ENCODE results near the gene UBXN2A. TPM values are rescaled to one million over a fixed set of nuclear protein-coding genes. Genes with fewer than 3 reads are reported as not detected.
A peak's percentile ranks its signal among the peaks of the same experiment; 100 is the strongest.

Gene UBXN2A
- total and polyA plus RNA-seq, 2 experiments from 2014 or later: 14.7 to 19.3 TPM

DNA sequence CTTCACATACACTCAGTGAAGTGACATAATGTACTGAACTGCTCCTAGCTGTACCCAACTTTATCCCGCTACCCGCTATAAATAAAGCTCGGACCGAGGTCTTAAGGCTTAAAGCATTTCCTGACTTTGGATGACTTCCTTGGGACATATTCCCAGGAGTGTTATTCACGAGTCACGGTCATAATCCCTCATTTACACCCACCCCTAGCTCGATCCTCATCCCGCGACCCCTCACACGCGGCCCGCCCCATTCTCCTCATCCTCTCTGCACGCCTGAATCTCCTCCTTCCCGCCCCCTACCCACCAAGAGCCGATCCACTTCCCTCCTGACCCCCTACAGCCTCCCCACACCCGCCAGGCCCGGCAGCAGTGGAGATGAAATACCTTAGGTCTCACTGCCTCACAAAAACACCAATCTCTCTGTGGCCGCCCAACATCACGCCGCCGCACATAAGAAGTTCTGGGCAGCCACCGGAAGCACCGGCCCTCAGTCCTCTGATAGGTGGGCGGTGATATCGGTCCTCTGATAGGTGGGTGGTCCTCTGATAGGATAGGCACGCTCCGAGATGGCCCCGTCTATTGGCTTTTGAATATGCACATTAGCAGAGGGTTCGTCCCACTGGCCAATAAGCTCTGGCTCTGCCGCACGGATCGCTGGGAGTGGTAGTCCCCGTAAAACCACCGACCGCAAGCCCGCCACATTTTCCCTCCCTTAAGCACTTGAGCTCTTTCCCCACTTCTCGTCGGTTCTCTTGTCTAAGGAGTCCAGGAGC is 106.9 kb downstream of the UBXN2A start, which contains the start of gene WDCP:
TSS of gene WDCP (minus strand) at position 462 of the 773 bp plus-strand sequence. CDS start 7,897 bp downstream, outside the sequence.
- Histone ChIP-seq H3K9me3 (ENCODE audit: low read depth) (no peaks in the 10 kb centered on the region), H3K27me3 (no peaks in the 10 kb centered on the region), H3K36me3 (no peaks in the 10 kb centered on the region), H3K27ac (peak within 1 kb of the TSS; percentile 85), H3K4me3 (peak within 1 kb of the TSS; percentile 63), H3K4me1 (ENCODE audit: low read depth) (peaks cover 5% of the 10 kb centered on the region)
- TF ChIP-seq, protein P1, sequence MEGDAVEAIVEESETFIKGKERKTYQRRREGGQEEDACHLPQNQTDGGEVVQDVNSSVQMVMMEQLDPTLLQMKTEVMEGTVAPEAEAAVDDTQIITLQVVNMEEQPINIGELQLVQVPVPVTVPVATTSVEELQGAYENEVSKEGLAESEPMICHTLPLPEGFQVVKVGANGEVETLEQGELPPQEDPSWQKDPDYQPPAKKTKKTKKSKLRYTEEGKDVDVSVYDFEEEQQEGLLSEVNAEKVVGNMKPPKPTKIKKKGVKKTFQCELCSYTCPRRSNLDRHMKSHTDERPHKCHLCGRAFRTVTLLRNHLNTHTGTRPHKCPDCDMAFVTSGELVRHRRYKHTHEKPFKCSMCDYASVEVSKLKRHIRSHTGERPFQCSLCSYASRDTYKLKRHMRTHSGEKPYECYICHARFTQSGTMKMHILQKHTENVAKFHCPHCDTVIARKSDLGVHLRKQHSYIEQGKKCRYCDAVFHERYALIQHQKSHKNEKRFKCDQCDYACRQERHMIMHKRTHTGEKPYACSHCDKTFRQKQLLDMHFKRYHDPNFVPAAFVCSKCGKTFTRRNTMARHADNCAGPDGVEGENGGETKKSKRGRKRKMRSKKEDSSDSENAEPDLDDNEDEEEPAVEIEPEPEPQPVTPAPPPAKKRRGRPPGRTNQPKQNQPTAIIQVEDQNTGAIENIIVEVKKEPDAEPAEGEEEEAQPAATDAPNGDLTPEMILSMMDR (IDR thresholded peaks at IDR 0.05; ENCODE audit: low read depth, low read length): no peak
- peak; percentile 99 for DNase-seq (ENCODE audit: low read depth in 1 of 2, low spot score in 1 of 2)

GRCh38 chr2:24047703-24048033 is 107.4 kb downstream of the UBXN2A start:
- Histone ChIP-seq H3K27me3 (no peaks in the 10 kb centered on the region), H3K27ac (no peak overlapping the region), H3K9me3 (ENCODE audit: low read depth) (no peaks in the 10 kb centered on the region), H3K36me3 (no peaks in the 10 kb centered on the region), H3K4me1 (ENCODE audit: low read depth) (peaks cover 5% of the 10 kb centered on the region), H3K4me3 (no peak overlapping the region)
- no peak for DNase-seq (ENCODE audit: low read depth in 1 of 2, low spot score in 1 of 2)
- TF ChIP-seq, protein P1 (IDR thresholded peaks at IDR 0.05; ENCODE audit: low read depth, low read length): no peak

DNA sequence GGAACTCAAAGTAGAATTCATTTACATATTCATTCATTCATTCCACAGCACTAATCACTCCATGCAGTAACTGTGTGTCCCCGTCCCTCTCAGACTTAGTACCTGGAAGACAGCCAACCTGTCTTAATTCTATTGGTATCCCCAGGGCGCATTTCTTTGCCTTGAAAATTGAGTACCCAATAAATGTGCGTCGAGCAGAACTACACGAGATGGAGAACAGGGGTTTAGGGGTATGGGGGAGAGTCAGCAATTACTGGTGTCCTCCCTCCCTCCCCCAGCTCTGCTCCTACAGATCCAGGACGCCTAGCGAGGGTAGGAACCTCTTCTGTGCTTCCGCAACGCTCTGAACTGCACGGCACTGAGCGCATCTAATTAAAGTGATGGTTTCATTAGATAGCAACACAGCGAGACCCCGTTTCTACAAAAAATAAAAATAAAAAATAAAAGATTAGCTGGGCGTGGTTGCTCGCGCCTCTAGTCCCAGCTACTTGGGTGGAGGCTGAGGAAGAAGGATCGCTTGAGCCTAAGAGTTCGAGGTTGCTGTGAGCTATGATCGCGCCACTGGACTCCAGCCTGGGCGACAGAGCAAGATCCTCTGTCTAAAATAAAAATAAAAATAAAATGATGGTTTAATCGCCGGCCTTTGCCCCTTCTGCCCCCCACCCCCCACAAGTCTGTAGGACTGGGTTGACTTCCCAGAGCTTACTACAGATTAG is 108.7 kb downstream of the UBXN2A start:
- H3K9me3 ChIP-seq (ENCODE audit: low read depth): no peaks in the 10 kb centered on the region
- no peak for DNase-seq (ENCODE audit: low read depth in 1 of 2, low spot score in 1 of 2)
- H3K4me1 ChIP-seq (ENCODE audit: low read depth): peaks cover 5% of the 10 kb centered on the region
- no peaks in the 10 kb centered on the region for H3K27me3 ChIP-seq
- TF ChIP-seq, protein P1 (IDR thresholded peaks at IDR 0.05; ENCODE audit: low read depth, low read length): no peak
- no peak overlapping the region for H3K27ac ChIP-seq
- H3K36me3 ChIP-seq: no peaks in the 10 kb centered on the region
- H3K4me3 ChIP-seq: peak overlapping the region; percentile 77

DNA sequence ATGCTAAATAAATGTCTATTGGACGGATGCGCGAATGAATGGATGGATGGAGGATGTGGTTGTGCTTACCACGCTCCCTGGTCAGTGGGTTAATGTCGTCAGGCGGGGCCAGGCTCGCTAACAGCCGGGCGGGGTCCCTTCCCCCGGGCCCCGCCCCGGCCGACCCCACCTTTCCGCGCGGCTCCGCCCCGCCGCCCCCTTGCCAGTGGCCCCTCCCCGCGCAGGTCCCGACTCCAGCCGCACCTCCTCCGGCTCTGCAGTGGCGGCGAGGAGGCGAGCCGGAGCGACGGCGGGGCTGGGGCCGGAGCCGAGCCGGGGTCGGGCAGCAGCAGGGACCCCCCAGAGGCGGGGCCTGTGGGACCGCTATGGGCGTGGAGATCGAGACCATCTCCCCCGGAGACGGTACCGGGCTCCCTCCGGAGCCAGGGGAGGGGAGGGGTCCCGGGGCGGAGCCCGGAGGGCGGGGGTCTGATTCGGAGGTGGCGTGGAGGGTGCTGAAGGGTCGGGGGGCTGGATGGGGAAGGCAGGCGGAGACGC is 109.3 kb downstream of the UBXN2A start, which contains the start of gene FKBP1B:
TSS of gene FKBP1B (plus strand) at position 257 of the 537 bp plus-strand sequence. CDS start at position 366, 109 bp downstream.
- Histone ChIP-seq H3K4me1 (ENCODE audit: low read depth) (peaks cover 5% of the 10 kb centered on the region), H3K9me3 (ENCODE audit: low read depth) (no peaks in the 10 kb centered on the region), H3K4me3 (peak within 1 kb of the TSS; percentile 77), H3K27me3 (no peaks in the 10 kb centered on the region), H3K36me3 (no peaks in the 10 kb centered on the region), H3K27ac (no peak within 1 kb of the TSS)
- peak; percentile 60 to 84 for DNase-seq (ENCODE audit: low read depth in 1 of 2, low spot score in 1 of 2)
- TF ChIP-seq, protein P1 (IDR thresholded peaks at IDR 0.05; ENCODE audit: low read depth, low read length): no peak

- no peak overlapping the region for H3K27ac ChIP-seq
- H3K36me3 ChIP-seq: no peaks in the 10 kb centered on the region
- H3K4me3 ChIP-seq: peak overlapping the region; percentile 77
- peak; percentile 31 to 56 for DNase-seq (ENCODE audit: low read depth in 1 of 2, low spot score in 1 of 2)
- TF ChIP-seq, protein P1 (IDR thresholded peaks at IDR 0.05; ENCODE audit: low read depth, low read length): no peak
- peaks cover 5% of the 10 kb centered on the region for H3K4me1 ChIP-seq (ENCODE audit: low read depth)
- H3K9me3 ChIP-seq (ENCODE audit: low read depth): no peaks in the 10 kb centered on the region
- no peaks in the 10 kb centered on the region for H3K27me3 ChIP-seq
These were observed 110.0 kb downstream of the UBXN2A start for GRCh38 chr2:24050041-24050979.

Measured in cardiac muscle cell (in vitro differentiated cells and primary cell).